A549 (cell line): ENCODE measurements around the gene SLC24A3. TPM values are rescaled to one million over a fixed set of nuclear protein-coding genes. Genes with fewer than 3 reads are reported as not detected.

ENCODE experiments used
- ATAC-seq, 2 experiments: fragments of 200-7000 bp in 1 of 2; fragments of >200 bp in 1 of 2; cut with Nextera tagmentation in 1 of 2; cut with Tn5 transposase in 1 of 2; 3 replicates each; pipeline versions ENCODE4 v1.8.0 to v1.9.1; 2018 to 2020; ENCODE audit warnings: mild to moderate bottlenecking in 1 of 2, moderate library complexity in 1 of 2
- CTCF ChIA-PET: fragments of 300-600 bp; sonication (Branson Sonifier 250); formaldehyde crosslinking; extraction: SDS; loops from one replicate; lab custom pipeline; 2021; ENCODE audit warnings: antibody characterized with exemption, inconsistent platforms; lab: Yijun Ruan, JAX
- POLR2A ChIA-PET: fragments of 350-600 bp; formaldehyde crosslinking; extraction: SDS; loops from one replicate; lab custom pipeline; 2021; ENCODE audit warnings: antibody characterized with exemption, inconsistent platforms; lab: Yijun Ruan, JAX
- DNase-seq, 2 experiments: peaks; one replicate each; pipeline versions ENCODE4 v3.0.0 to v3.0.0-alpha.2; 2011 to 2016; ENCODE audit warnings: low read depth in 1 of 2, low spot score in 1 of 2
- FAIRE-seq: peaks from 2 replicates; lab custom pipeline; 2011; peaks lifted over from hg19 to GRCh38; lab: Jason Lieb, UNC
- H3K27ac ChIP-seq, 2 experiments: fragments of >200 bp; sonication (Bioruptor Twin); formaldehyde crosslinking; 3 replicates each; pipeline ENCODE4 v1.5.1; 2016 to 2017
- H3K4me1 ChIP-seq: fragments of >200 bp; sonication (Bioruptor Twin); formaldehyde crosslinking; 3 replicates; pipeline ENCODE4 v1.6.1; 2016
- H3K4me2 ChIP-seq: fragments of >200 bp; sonication (Bioruptor Twin); formaldehyde crosslinking; 3 replicates; pipeline ENCODE4 v1.6.1; 2016
- H3K4me3 ChIP-seq: fragments of >200 bp; sonication (Bioruptor Twin); formaldehyde crosslinking; 3 replicates; pipeline ENCODE4 v1.5.1; 2016
- H3K9me3 ChIP-seq: fragments of >200 bp; sonication (Bioruptor Twin); formaldehyde crosslinking; 3 replicates; pipeline ENCODE4 v1.6.1; 2016
- CBX2 ChIP-seq: fragments of 200-600 bp; sonication (generic); IDR thresholded peaks from 2 replicates; pipeline ENCODE4 v1.6.1; 2016; ENCODE audit warnings: low read depth, mild to moderate bottlenecking, borderline replicate concordance
- CEBPB ChIP-seq, 2 experiments: fragments of >200 bp in 1 of 2; sonication (Bioruptor Twin) in 1 of 2; formaldehyde crosslinking in 1 of 2; IDR thresholded peaks; 2 replicates each; pipeline ENCODE4 v1.6.1; 2012 to 2016
- CHD2 ChIP-seq: fragments of 150-350 bp; IDR thresholded peaks from 2 replicates; pipeline ENCODE4 v1.6.1; 2014; ENCODE audit warnings: low read length; ENCODE audit not compliant: partially characterized antibody
- CHD4 ChIP-seq: fragments of 200-600 bp; sonication (generic); IDR thresholded peaks from 2 replicates; pipeline ENCODE4 v1.6.1; 2016; ENCODE audit warnings: antibody characterized with exemption, mild to moderate bottlenecking, borderline replicate concordance
- E2F6 ChIP-seq: IDR thresholded peaks from 2 replicates; pipeline ENCODE4 v1.6.1; 2012; ENCODE audit warnings: low read depth, borderline replicate concordance
- EHMT2 ChIP-seq: fragments of 200-600 bp; sonication (generic); IDR thresholded peaks from 2 replicates; pipeline ENCODE4 v1.6.1; 2016; ENCODE audit warnings: antibody characterized with exemption, low read depth, mild to moderate bottlenecking, moderate library complexity
- ELK1 ChIP-seq: fragments of 150-350 bp; IDR thresholded peaks from 2 replicates; pipeline ENCODE4 v1.6.1; 2014; ENCODE audit warnings: low read depth, mild to moderate bottlenecking, low read length
- EP300 ChIP-seq, 2 experiments: fragments of >200 bp; sonication (Bioruptor Twin); formaldehyde crosslinking; IDR thresholded peaks; 2 replicates in 1 of 2; 3 replicates in 1 of 2; pipeline ENCODE4 v1.6.1; 2016 to 2017
- ESRRA ChIP-seq: fragments of 150-350 bp; IDR thresholded peaks from 2 replicates; pipeline ENCODE4 v1.6.1; 2014; ENCODE audit warnings: mild to moderate bottlenecking, low read length, borderline replicate concordance
- FOSB ChIP-seq: fragments of 250-450 bp; sonication (Bioruptor Pico); IDR thresholded peaks from 2 replicates; pipeline ENCODE4 v1.5.0; 2020; ENCODE audit warnings: mild to moderate bottlenecking, moderate library complexity
- FOSL2 ChIP-seq, 2 experiments: fragments of 450-650 bp in 1 of 2; fragments of >200 bp in 1 of 2; sonication (Bioruptor Twin) in 1 of 2; formaldehyde crosslinking; IDR thresholded peaks; 2 replicates each; pipeline versions ENCODE4 v1.5.0 to v1.6.1; 2016 to 2020; ENCODE audit warnings: mild to moderate bottlenecking in 1 of 2, moderate library complexity in 1 of 2
- FOXS1 ChIP-seq: fragments of 250-450 bp; sonication (Bioruptor Pico); IDR thresholded peaks from 2 replicates; pipeline ENCODE4 v1.5.0; 2020; ENCODE audit warnings: mild to moderate bottlenecking, moderate library complexity
- HDAC2 ChIP-seq: fragments of 200-600 bp; sonication (generic); IDR thresholded peaks from 2 replicates; pipeline ENCODE4 v1.6.1; 2016
- HES2 ChIP-seq: fragments of >200 bp; sonication (Bioruptor Twin); formaldehyde crosslinking; IDR thresholded peaks from 2 replicates; pipeline ENCODE4 v1.6.1; 2016
- HOXA7 ChIP-seq: fragments of 250-450 bp; sonication (Bioruptor Pico); IDR thresholded peaks from 2 replicates; pipeline ENCODE4 v1.5.0; 2020; ENCODE audit warnings: mild to moderate bottlenecking, moderate library complexity
- HOXB5 ChIP-seq: fragments of 250-450 bp; sonication (Bioruptor Pico); IDR thresholded peaks from 2 replicates; pipeline ENCODE4 v1.5.0; 2020; ENCODE audit warnings: mild to moderate bottlenecking, moderate library complexity
- JUN ChIP-seq, 2 experiments: fragments of >200 bp; sonication (Bioruptor Twin); formaldehyde crosslinking; IDR thresholded peaks; 2 replicates in 1 of 2; 3 replicates in 1 of 2; pipeline ENCODE4 v1.6.1; 2016 to 2017
- KDM1A ChIP-seq: fragments of 200-600 bp; sonication (generic); IDR thresholded peaks from 2 replicates; pipeline ENCODE4 v1.6.1; 2016; ENCODE audit warnings: low read depth, mild to moderate bottlenecking
- KDM5A ChIP-seq: fragments of 200-600 bp; sonication (generic); IDR thresholded peaks from 2 replicates; pipeline ENCODE4 v1.6.1; 2016; ENCODE audit warnings: antibody characterized with exemption, mild to moderate bottlenecking
- MAFK ChIP-seq: fragments of 450-650 bp; IDR thresholded peaks from 2 replicates; pipeline ENCODE4 v1.6.1; 2014; ENCODE audit not compliant: partially characterized antibody
- NFE2L2 ChIP-seq: fragments of 150-350 bp; conservative IDR thresholded peaks from 2 replicates; pipeline ENCODE4 v1.6.1; 2014; ENCODE audit warnings: low read length
- PHF8 ChIP-seq: fragments of 200-600 bp; sonication (generic); IDR thresholded peaks from 2 replicates; pipeline ENCODE4 v1.6.1; 2016; ENCODE audit warnings: low read depth, mild to moderate bottlenecking, antibody characterized with exemption, moderate library complexity, borderline replicate concordance
- POLR2A ChIP-seq: IDR thresholded peaks from 2 replicates; pipeline ENCODE4 v1.6.1; 2012; ENCODE audit warnings: mild to moderate bottlenecking, low read length
- POLR2AphosphoS2 ChIP-seq: conservative IDR thresholded peaks from 2 replicates; pipeline ENCODE4 v1.6.1; 2012; ENCODE audit warnings: low read length, improper control_type of control experiment, inconsistent platforms
- RNF2 ChIP-seq: fragments of 200-600 bp; sonication (generic); IDR thresholded peaks from 2 replicates; pipeline ENCODE4 v1.6.1; 2016; ENCODE audit warnings: low read depth, mild to moderate bottlenecking, antibody characterized with exemption, moderate library complexity, borderline replicate concordance
- SREBF2 ChIP-seq: fragments of 450-650 bp; IDR thresholded peaks from 2 replicates; pipeline ENCODE4 v1.6.1; 2014; ENCODE audit warnings: mild to moderate bottlenecking, moderate library complexity
- TFCP2L1 ChIP-seq: fragments of 250-450 bp; sonication (Bioruptor Pico); IDR thresholded peaks from 2 replicates; pipeline ENCODE4 v1.5.0; 2021; ENCODE audit warnings: mild to moderate bottlenecking
- TP53 ChIP-seq: fragments of 250-450 bp; sonication (Bioruptor Pico); IDR thresholded peaks from 2 replicates; pipeline ENCODE4 v1.5.0; 2021; ENCODE audit warnings: mild to moderate bottlenecking, moderate library complexity
- ZFP36 ChIP-seq: fragments of 450-650 bp; IDR thresholded peaks from 2 replicates; pipeline ENCODE4 v1.6.1; 2014; ENCODE audit warnings: borderline replicate concordance; ENCODE audit not compliant: partially characterized antibody
- ZSCAN20 ChIP-seq: fragments of 250-450 bp; sonication (Bioruptor Pico); IDR thresholded peaks from 2 replicates; pipeline ENCODE4 v1.8.0; 2022; ENCODE audit warnings: mild to moderate bottlenecking, moderate library complexity
- WGBS: methylation state at CpG from one replicate; pipeline ENCODE4 v1.1.6; 2017; ENCODE audit errors: missing lambda C conversion rate; 5-methylcytosine and 5-hydroxymethylcytosine counted together
- polyA plus RNA-seq, 4 experiments: library from polyadenylated mRNA; depleted of rRNA in 3 of 4; stranded (reverse); fragments of >200 nt; fragmentation: RNase III in 1 of 4; extraction: RNeasy Plus Mini Kit Qiagen cat#74134 plus additional on column Dnase treatment in 1 of 4; gene quantifications; 2 replicates in 3 of 4; 3 replicates in 1 of 4; pipeline ENCODE4 v1.2.3, GENCODE V29; 2011 to 2017
- TF ChIP-seq, protein P1 (sequence below): fragments of 250-450 bp; sonication (Bioruptor Pico); IDR thresholded peaks from 2 replicates; pipeline ENCODE4 v1.5.0; 2020; ENCODE audit warnings: low read depth, mild to moderate bottlenecking, moderate library complexity
- TF ChIP-seq, protein P2 (sequence below): IDR thresholded peaks from 2 replicates; pipeline ENCODE4 v1.6.1; 2012
- TF ChIP-seq, protein P3 (sequence below): IDR thresholded peaks from 2 replicates; pipeline ENCODE4 v1.6.1; 2012

Gene SLC24A3
- polyA plus RNA-seq, 2 of the 4 experiments (the other 2 are of a cell fraction): 0.08 TPM; not detected in 1

DNA sequence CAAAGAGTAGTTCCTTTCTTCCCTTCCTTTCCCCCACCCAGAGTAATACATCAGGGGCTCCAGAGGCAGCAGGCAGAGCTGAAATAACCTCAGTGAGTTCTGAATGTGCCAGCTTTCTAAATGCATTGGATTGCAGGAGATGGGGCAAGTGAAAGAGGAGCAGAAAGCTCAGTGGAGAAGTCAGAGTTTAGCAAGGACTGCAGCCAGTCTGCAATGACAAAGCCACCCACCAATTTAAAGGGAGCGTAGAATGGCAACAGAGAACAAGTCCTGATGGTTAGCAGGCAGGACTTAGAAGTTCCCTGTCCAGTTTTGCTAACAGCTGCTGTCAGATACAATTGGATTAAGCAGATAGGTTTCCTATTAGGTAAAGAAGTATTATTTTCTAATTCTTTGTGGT lies 342.2 kb downstream of the SLC24A3 start (continued):
- TF ChIP-seq RNF2 (no peak), JUN (IDR thresholded peaks at IDR 0.05) (no peak), FOXS1 (CRISPR knock-in tag) (no peak), ZSCAN20 (no peak), ZFP36 (no peak), TFCP2L1 (no peak), POLR2AphosphoS2 (no peak)
- TF ChIP-seq, protein P1, sequence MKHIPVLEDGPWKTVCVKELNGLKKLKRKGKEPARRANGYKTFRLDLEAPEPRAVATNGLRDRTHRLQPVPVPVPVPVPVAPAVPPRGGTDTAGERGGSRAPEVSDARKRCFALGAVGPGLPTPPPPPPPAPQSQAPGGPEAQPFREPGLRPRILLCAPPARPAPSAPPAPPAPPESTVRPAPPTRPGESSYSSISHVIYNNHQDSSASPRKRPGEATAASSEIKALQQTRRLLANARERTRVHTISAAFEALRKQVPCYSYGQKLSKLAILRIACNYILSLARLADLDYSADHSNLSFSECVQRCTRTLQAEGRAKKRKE: no peak

DNA sequence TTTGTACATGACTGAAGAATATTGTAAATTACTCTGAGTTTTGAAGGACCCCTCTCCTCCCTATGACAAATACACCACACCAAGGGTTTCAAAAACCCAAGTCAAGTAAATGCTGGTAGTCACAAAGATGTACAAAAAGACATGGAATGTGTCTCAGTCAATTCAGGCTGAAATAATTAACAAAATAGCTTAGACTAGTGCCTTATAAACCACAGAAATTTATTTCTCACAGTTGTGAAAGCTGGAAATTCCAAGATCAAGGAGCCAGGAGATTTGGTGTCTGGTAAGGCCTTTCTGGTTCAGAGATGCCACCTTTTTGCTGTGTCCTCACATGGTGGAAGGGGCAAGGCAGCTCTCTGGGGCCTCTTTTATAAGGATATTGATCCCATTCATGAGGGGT lies 343.3 kb downstream of the SLC24A3 start:
- FAIRE-seq: no peak
- CTCF ChIA-PET: interaction anchor here (1.0 to 1.4 kb wide), 2 partner anchors 28 to 107 kb away, joined by 3 to 5 read pairs; no protein-coding TSS in a partner anchor

DNA sequence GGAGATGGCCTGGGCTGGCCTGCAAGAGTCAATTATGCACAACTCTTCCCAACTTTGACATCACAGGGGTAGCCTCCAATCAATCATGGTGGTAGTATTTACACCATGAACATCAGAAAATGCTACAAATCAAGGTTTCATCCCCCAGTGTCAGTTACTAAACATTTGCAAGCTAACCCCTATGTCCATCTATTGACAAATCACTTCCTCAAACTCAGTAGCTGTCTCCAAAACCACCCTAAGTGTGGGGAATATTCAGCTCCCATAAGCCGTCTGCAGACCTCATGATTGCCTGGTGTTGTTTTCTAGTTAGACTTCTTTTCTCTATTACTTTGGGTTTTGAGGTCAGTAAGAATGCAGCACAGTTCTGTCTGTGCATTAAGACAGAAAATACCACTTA lies 344.8 kb downstream of the SLC24A3 start:
- ChIA-PET CTCF (interaction anchor here (1.1 kb wide), 1 partner anchor 22 kb away, joined by 3 read pairs; no protein-coding TSS in a partner anchor), POLR2A (no interaction called here)
- no peak overlapping the region for H3K4me3 ChIP-seq
- H3K4me2 ChIP-seq: no peak overlapping the region
- no peak for DNase-seq
- no peaks in the 10 kb centered on the region for H3K9me3 ChIP-seq
- no peaks in the 10 kb centered on the region for H3K4me1 ChIP-seq
- no peak for FAIRE-seq
- WGBS: 80% methylated on average over 1 of the region's 1 CpG
- H3K27ac ChIP-seq: no peak overlapping the region
- ATAC-seq: no peak
- TF ChIP-seq TP53 (CRISPR knock-in tag) (no peak), ZFP36 (no peak), JUN (IDR thresholded peaks at IDR 0.05) (no peak), FOSB (CRISPR knock-in tag) (no peak), EHMT2 (no peak), POLR2A (no peak), EP300 (IDR thresholded peaks at IDR 0.05) (no peak), FOSL2 (IDR thresholded peaks at IDR 0.05) (no peak), FOSL2 (CRISPR knock-in tag; IDR thresholded peaks at IDR 0.05) (no peak), ELK1 (no peak), HOXB5 (CRISPR knock-in tag) (no peak), ZSCAN20 (no peak)
- TF ChIP-seq, protein P2, sequence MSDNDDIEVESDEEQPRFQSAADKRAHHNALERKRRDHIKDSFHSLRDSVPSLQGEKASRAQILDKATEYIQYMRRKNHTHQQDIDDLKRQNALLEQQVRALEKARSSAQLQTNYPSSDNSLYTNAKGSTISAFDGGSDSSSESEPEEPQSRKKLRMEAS: no peak
- TF ChIP-seq, protein P1: no peak
- TF ChIP-seq, protein P3, sequence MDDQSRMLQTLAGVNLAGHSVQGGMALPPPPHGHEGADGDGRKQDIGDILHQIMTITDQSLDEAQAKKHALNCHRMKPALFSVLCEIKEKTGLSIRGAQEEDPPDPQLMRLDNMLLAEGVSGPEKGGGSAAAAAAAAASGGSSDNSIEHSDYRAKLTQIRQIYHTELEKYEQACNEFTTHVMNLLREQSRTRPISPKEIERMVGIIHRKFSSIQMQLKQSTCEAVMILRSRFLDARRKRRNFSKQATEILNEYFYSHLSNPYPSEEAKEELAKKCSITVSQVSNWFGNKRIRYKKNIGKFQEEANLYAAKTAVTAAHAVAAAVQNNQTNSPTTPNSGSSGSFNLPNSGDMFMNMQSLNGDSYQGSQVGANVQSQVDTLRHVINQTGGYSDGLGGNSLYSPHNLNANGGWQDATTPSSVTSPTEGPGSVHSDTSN: no peak

More for the DNA sequence above, 343.3 kb downstream of the SLC24A3 start:
- no peak overlapping the region for H3K27ac ChIP-seq
- H3K4me1 ChIP-seq: no peaks in the 10 kb centered on the region
- DNase-seq: no peak
- H3K9me3 ChIP-seq: no peaks in the 10 kb centered on the region
- ATAC-seq: no peak
- H3K4me2 ChIP-seq: no peak overlapping the region
- no peak overlapping the region for H3K4me3 ChIP-seq
- TF ChIP-seq E2F6 (no peak), KDM5A (no peak), SREBF2 (no peak), CBX2 (no peak), PHF8 (no peak), CHD4 (no peak), CHD2 (no peak), TP53 (CRISPR knock-in tag) (no peak), EP300 (IDR thresholded peaks at IDR 0.05) (no peak), HOXA7 (CRISPR knock-in tag) (no peak), ESRRA (no peak), CEBPB (IDR thresholded peaks at IDR 0.05) (no peak), HES2 (no peak), KDM1A (no peak), MAFK (no peak), FOSL2 (IDR thresholded peaks at IDR 0.05) (no peak), FOSL2 (CRISPR knock-in tag; IDR thresholded peaks at IDR 0.05) (no peak), NFE2L2 (no peak), HDAC2 (no peak)
- TF ChIP-seq, protein P1: no peak
- POLR2A ChIA-PET: no interaction called here
